ENCODE measurements around the gene B4GALNT1. TPM values are rescaled to one million over a fixed set of nuclear protein-coding genes. Genes with fewer than 3 reads are reported as not detected.

Gene B4GALNT1
- total RNA-seq, 4 donors from 2014 or later: 0.88 to 7.9 (median 2.2) TPM

DNA sequence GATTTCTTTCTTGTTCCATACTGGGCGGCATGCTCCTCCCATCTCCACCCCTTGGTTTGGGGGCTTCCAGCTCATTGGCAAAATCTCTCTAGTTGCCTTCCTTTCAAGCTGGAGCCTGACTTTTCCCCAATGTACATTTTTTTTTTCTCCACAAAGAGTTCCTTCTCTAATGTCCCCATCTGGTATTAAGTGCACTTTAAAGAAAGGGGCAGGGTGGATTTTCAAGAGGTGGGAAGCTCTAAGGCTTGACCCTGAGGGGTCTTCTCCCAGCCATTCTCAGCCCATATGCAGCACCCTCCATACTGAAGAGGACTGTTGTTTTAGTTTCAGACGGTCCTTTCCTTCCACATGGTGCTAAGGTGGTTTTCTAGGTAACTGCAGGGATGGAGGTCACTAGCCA is 47.8 kb downstream of the B4GALNT1 start:
- no peak for DNase-seq
- Histone ChIP-seq H3K27ac (no peak overlapping the region), H3K27me3 (no peaks in the 10 kb centered on the region), H3K4me3 (replicated peaks in 1 of 3) (no peak overlapping the region), H3K36me3 (no peaks in the 10 kb centered on the region), H3K4me1 (no peaks in the 10 kb centered on the region), H3K9me3 (no peaks in the 10 kb centered on the region)
- WGBS, 2 donors: 84 to 91% methylated on average over 2 of the region's 2 CpGs
- TF ChIP-seq, protein P1, sequence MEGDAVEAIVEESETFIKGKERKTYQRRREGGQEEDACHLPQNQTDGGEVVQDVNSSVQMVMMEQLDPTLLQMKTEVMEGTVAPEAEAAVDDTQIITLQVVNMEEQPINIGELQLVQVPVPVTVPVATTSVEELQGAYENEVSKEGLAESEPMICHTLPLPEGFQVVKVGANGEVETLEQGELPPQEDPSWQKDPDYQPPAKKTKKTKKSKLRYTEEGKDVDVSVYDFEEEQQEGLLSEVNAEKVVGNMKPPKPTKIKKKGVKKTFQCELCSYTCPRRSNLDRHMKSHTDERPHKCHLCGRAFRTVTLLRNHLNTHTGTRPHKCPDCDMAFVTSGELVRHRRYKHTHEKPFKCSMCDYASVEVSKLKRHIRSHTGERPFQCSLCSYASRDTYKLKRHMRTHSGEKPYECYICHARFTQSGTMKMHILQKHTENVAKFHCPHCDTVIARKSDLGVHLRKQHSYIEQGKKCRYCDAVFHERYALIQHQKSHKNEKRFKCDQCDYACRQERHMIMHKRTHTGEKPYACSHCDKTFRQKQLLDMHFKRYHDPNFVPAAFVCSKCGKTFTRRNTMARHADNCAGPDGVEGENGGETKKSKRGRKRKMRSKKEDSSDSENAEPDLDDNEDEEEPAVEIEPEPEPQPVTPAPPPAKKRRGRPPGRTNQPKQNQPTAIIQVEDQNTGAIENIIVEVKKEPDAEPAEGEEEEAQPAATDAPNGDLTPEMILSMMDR (IDR thresholded peaks at IDR 0.05): no peak
- no peak for TF ChIP-seq POLR2A (IDR thresholded peaks at IDR 0.05)
- intact Hi-C loops (cut with DNase I): loop anchor here (10.0 kb wide), 1 partner anchor 110 kb away; the partner anchor contains the start of gene OS9

DNA sequence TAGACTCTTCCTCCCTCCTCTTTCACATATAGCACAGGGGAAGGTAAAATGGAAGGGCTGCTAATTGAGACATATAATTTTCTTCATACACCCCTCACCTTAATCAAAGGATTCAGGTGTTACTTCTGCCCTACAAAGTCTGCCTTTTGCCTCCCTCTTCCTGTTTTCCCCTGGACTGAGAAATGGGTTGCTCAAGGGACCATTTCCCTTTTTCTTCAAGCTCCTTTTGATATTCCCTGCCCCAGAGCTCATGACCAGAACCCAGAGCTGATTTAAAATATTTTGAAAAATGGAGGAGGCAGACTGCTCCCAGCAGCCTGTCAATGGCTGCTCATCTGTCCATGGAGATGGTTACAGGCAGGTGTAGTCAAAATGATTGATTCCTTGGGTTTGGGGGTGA is 48.3 kb downstream of the B4GALNT1 start:
- no peaks in the 10 kb centered on the region for H3K36me3 ChIP-seq
- intact Hi-C loops (cut with DNase I): loop anchor here (5.0 to 10.0 kb wide), 2 partner anchors 38 to 110 kb away; partner anchors contain the start of gene OS9

DNA sequence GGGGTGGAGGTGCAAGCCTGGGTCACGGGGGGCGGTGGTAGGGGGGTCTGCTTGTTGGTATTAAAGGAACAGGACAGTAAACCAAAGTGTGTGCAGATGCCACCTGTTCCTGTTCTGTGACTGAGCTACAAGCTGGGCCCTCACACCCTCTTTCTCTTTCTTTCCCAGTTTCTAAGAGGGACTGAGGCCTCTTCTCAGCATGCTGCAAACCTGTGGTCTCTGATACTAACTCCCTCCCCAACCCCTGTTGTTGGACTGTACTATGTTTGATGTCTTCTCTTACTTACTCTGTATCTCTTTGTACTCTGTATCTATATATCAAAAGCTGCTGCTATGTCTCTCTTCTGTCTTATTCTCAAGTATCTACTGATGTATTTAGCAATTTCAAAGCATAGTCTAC is 49.0 kb downstream of the B4GALNT1 start:
- Histone ChIP-seq H3K9me3 (no peaks in the 10 kb centered on the region), H3K36me3 (no peaks in the 10 kb centered on the region), H3K4me1 (no peaks in the 10 kb centered on the region), H3K27me3 (no peaks in the 10 kb centered on the region), H3K4me3 (replicated peaks in 1 of 3) (no peak overlapping the region), H3K27ac (no peak overlapping the region)
- TF ChIP-seq POLR2A (IDR thresholded peaks at IDR 0.05): no peak
- TF ChIP-seq, protein P1 (IDR thresholded peaks at IDR 0.05): no peak
- 96 to 100% methylated on average over 2 of the region's 2 CpGs for WGBS, 2 donors
- DNase-seq: no peak
- intact Hi-C loops (cut with DNase I): loop anchor here (5.0 to 10.0 kb wide), 2 partner anchors 38 to 111 kb away; partner anchors contain the start of gene OS9

More for the DNA sequence above, 48.3 kb downstream of the B4GALNT1 start:
- DNase-seq: no peak
- H3K27me3 ChIP-seq: no peaks in the 10 kb centered on the region
- no peak for TF ChIP-seq POLR2A (IDR thresholded peaks at IDR 0.05)
- TF ChIP-seq, protein P1 (IDR thresholded peaks at IDR 0.05): no peak
- no peaks in the 10 kb centered on the region for H3K4me1 ChIP-seq
- H3K4me3 ChIP-seq (replicated peaks in 1 of 3): no peak overlapping the region
- H3K27ac ChIP-seq: no peak overlapping the region
- H3K9me3 ChIP-seq: no peaks in the 10 kb centered on the region

DNA sequence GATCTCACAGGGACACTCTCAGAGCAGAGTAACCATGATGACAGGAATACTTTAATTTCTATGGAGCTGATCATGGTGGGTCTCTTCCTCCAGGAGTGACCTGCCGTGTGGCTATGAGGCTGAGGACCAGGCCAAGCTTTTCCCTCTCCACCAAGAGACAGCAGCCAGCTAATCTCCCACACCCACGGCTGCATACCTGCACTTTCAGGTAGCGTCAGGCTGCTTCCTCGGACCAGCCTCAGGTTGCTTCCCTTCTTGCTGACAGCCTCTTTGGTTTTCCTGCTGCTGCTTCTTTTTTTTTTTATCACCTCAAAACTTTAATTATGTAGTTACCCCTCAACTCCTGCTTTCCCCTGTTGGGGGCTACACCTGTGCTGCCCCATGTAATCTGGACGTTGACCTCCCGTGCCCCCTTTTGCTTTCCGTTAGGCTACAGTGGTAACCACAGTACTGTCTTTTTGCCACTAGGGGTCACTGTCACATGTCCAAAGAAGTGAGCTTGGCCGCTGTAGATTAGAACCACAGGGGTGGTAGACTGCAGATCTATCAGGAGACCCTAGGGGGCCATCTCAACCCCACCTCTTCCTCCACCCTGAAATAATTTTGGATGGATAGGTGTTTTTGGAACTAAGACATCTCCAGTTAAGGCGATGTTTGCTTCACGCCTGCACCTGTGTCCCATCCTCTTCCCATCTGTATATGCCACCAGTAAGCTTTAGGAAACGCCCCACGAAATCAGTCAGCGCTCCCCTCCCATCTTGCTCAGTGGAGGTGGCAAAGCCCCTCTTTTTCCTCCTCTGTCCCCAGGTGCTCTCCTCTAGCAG is 49.8 kb downstream of the B4GALNT1 start:
- TF ChIP-seq, protein P1 (IDR thresholded peaks at IDR 0.05): peak; percentile 78 to 96 (median 93)
- no peak for TF ChIP-seq POLR2A (IDR thresholded peaks at IDR 0.05)
- Histone ChIP-seq H3K36me3 (no peaks in the 10 kb centered on the region), H3K9me3 (no peaks in the 10 kb centered on the region), H3K4me1 (no peaks in the 10 kb centered on the region), H3K27me3 (no peaks in the 10 kb centered on the region), H3K4me3 (replicated peaks in 1 of 3) (no peak overlapping the region), H3K27ac (no peak overlapping the region)
- 47 to 51% methylated on average over 13 of the region's 13 CpGs for WGBS, 2 donors
- intact Hi-C loops (cut with DNase I): loop anchor here (5.0 to 10.0 kb wide), 2 partner anchors 39 to 112 kb away; partner anchors contain the start of gene OS9
- peak; percentile 58 to 60 for DNase-seq

DNA sequence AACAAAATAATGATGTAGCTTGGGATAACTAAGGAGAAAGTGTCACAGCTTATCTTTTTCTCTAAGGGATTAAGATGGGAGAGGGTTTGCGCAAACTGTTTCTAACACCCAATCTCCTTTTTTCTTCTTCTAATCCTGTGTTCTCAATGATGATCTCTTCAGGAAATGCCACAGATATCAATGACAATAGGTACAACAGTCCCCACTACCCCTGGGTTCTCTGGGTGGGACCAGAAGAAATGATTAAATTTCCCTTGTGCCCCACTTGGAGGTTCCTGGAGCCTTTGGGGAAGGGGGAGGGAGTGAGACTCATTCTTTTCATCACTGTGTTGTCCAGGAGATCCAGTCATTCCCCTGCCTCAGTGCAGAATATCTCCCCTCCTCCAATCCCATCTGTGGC is 50.6 kb downstream of the B4GALNT1 start:
- no peaks in the 10 kb centered on the region for H3K27me3 ChIP-seq
- H3K4me3 ChIP-seq (replicated peaks in 1 of 3): no peak overlapping the region
- DNase-seq: no peak
- intact Hi-C loops (cut with DNase I): loop anchor here (5.0 to 10.0 kb wide), 2 partner anchors 40 to 112 kb away; partner anchors contain the start of gene OS9
- no peaks in the 10 kb centered on the region for H3K4me1 ChIP-seq
- H3K36me3 ChIP-seq: no peaks in the 10 kb centered on the region
- 96 to 100% methylated on average over 1 of the region's 1 CpG for WGBS, 2 donors
- no peaks in the 10 kb centered on the region for H3K9me3 ChIP-seq
- H3K27ac ChIP-seq: no peak overlapping the region
- TF ChIP-seq, protein P1 (IDR thresholded peaks at IDR 0.05): no peak
- no peak for TF ChIP-seq POLR2A (IDR thresholded peaks at IDR 0.05)

Measured in thyroid gland (tissue), 4 donors.